Vagina (tissue), 2 donors: ENCODE data around the gene JAG2. TPM values are rescaled to one million over a fixed set of nuclear protein-coding genes. Genes with fewer than 3 reads are reported as not detected.

Experiments
- DNase-seq, 2 donors: peaks; one replicate each; pipeline ENCODE4 v3.0.0-alpha.2; 2017; ENCODE audit errors: extremely low spot score in 2 of 2
- H3K27ac ChIP-seq: fragments of 200-600 bp; sonication (generic); one replicate; pipeline ENCODE4 v1.5.1; 2019
- H3K27me3 ChIP-seq: fragments of 200-600 bp; sonication (generic); one replicate; pipeline ENCODE4 v1.5.1; 2019
- H3K36me3 ChIP-seq, 2 donors: fragments of 200-600 bp; sonication (generic); one replicate each; pipeline ENCODE4 v1.5.1; 2017 to 2019
- H3K4me1 ChIP-seq: fragments of 200-600 bp; sonication (generic); one replicate; pipeline ENCODE4 v1.5.1; 2019
- H3K4me3 ChIP-seq, 2 donors: fragments of 200-600 bp; sonication (generic); 1 replicate in 1 of 2; 2 replicates in 1 of 2; pipeline ENCODE4 v1.5.1; 2016 to 2019
- H3K9me3 ChIP-seq: fragments of 200-600 bp; sonication (generic); one replicate; pipeline ENCODE4 v1.5.1; 2019
- CTCF ChIP-seq, 3 experiments: fragments of 450-650 bp in 2 of 3; fragments of 200-600 bp in 1 of 3; sonication (generic) in 1 of 3; IDR thresholded peaks; one replicate each; pipeline ENCODE4 v1.5.1; 2017 to 2019; ENCODE audit warnings: antibody characterized with exemption in 3 of 3, mild to moderate bottlenecking in 2 of 3, moderate library complexity in 2 of 3
- POLR2A ChIP-seq, 2 donors: fragments of 450-650 bp; IDR thresholded peaks; one replicate each; pipeline ENCODE4 v1.6.1; 2017; ENCODE audit warnings: antibody characterized with exemption in 2 of 2, mild to moderate bottlenecking in 2 of 2, moderate library complexity in 2 of 2
- POLR2AphosphoS5 ChIP-seq, 2 donors: sonication (generic); formaldehyde crosslinking; IDR thresholded peaks; one replicate each; pipeline ENCODE4 v1.9.0; 2017; ENCODE audit warnings: antibody characterized with exemption in 2 of 2, mild to moderate bottlenecking in 2 of 2, low read depth in 1 of 2; ENCODE audit not compliant: insufficient read depth in 1 of 2
- intact Hi-C: fragments of 100-400 bp; cut with DNase I; formaldehyde crosslinking; loops from one replicate; pipeline ENCODE4 v1.15.1; 2023
- total RNA-seq: library from RNA; depleted of rRNA; stranded (reverse); fragments of >200 nt; gene quantifications from one replicate; pipeline ENCODE4 v1.2.3, GENCODE V29; 2016

Gene JAG2
- total RNA-seq, 1 donor from 2014 or later = 17.7 TPM

GRCh38 chr14:105138021-105138541 is 30.5 kb downstream of the JAG2 start:
- no peaks in the 10 kb centered on the region for H3K27me3 ChIP-seq
- H3K4me3 ChIP-seq = no peak overlapping the region
- no peak for TF ChIP-seq POLR2AphosphoS5 (IDR thresholded peaks at IDR 0.05; ENCODE audit: insufficient read depth in 1 of 2, low read depth in 1 of 2)
- no peak for TF ChIP-seq POLR2A (IDR thresholded peaks at IDR 0.05)
- no peak for TF ChIP-seq CTCF (IDR thresholded peaks at IDR 0.05)
- H3K27ac ChIP-seq = no peak overlapping the region
- no peaks in the 10 kb centered on the region for H3K36me3 ChIP-seq
- no peaks in the 10 kb centered on the region for H3K4me1 ChIP-seq
- H3K9me3 ChIP-seq = no peaks in the 10 kb centered on the region
- intact Hi-C loops = no loop called here
- no peak for DNase-seq

GRCh38 chr14:105137481-105138020 is 31.0 kb downstream of the JAG2 start:
- no peaks in the 10 kb centered on the region for H3K4me1 ChIP-seq
- no peaks in the 10 kb centered on the region for H3K27me3 ChIP-seq
- H3K36me3 ChIP-seq = no peaks in the 10 kb centered on the region
- no peak for DNase-seq
- no peak overlapping the region for H3K27ac ChIP-seq
- H3K4me3 ChIP-seq = no peak overlapping the region
- TF ChIP-seq CTCF (IDR thresholded peaks at IDR 0.05) = no peak
- no peak for TF ChIP-seq POLR2A (IDR thresholded peaks at IDR 0.05)
- TF ChIP-seq POLR2AphosphoS5 (IDR thresholded peaks at IDR 0.05; ENCODE audit: insufficient read depth in 1 of 2, low read depth in 1 of 2) = no peak
- intact Hi-C loops = no loop called here
- no peaks in the 10 kb centered on the region for H3K9me3 ChIP-seq

- Histone ChIP-seq H3K27ac (no peak overlapping the region), H3K36me3 (no peaks in the 10 kb centered on the region), H3K9me3 (peaks cover 6% of the 10 kb centered on the region), H3K4me3 (no peak overlapping the region), H3K4me1 (no peaks in the 10 kb centered on the region), H3K27me3 (no peaks in the 10 kb centered on the region)
- intact Hi-C loops = no loop called here
- no peak for DNase-seq
- TF ChIP-seq POLR2A (IDR thresholded peaks at IDR 0.05) (no peak), POLR2AphosphoS5 (IDR thresholded peaks at IDR 0.05; ENCODE audit: insufficient read depth in 1 of 2, low read depth in 1 of 2) (no peak), CTCF (IDR thresholded peaks at IDR 0.05) (no peak)
Measured at GRCh38 chr14:105136401-105137322, 31.9 kb downstream of the JAG2 start.

GRCh38 chr14:105135700-105136395 is 32.7 kb downstream of the JAG2 start:
- TF ChIP-seq POLR2AphosphoS5 (IDR thresholded peaks at IDR 0.05; ENCODE audit: insufficient read depth in 1 of 2, low read depth in 1 of 2) = no peak
- no peak for TF ChIP-seq CTCF (IDR thresholded peaks at IDR 0.05)
- no peak for TF ChIP-seq POLR2A (IDR thresholded peaks at IDR 0.05)
- no peaks in the 10 kb centered on the region for H3K27me3 ChIP-seq

More at GRCh38 chr14:105135700-105136395, 32.7 kb downstream of the JAG2 start:
- intact Hi-C loops = no loop called here
- DNase-seq = no peak
- Histone ChIP-seq H3K36me3 (no peaks in the 10 kb centered on the region), H3K4me1 (no peaks in the 10 kb centered on the region), H3K9me3 (peaks cover 12% of the 10 kb centered on the region), H3K27ac (no peak overlapping the region), H3K4me3 (no peak overlapping the region)
